HG03442 (cell line): ENCODE data around the gene CAMTA1.
"Not testable (repeated sequence)": the region's sequence is repeated elsewhere in the genome, so short reads cannot be mapped to it uniquely, and the experiment has no call there.

Experiments used
- ATAC-seq: cut with Tn5 transposase; IDR thresholded peaks from one replicate; pipeline ENCODE4 v1.9.1; 2021; ENCODE audit warnings: mild to moderate bottlenecking, moderate library complexity; ENCODE audit not compliant: unreplicated experiment

Gene CAMTA1

DNA sequence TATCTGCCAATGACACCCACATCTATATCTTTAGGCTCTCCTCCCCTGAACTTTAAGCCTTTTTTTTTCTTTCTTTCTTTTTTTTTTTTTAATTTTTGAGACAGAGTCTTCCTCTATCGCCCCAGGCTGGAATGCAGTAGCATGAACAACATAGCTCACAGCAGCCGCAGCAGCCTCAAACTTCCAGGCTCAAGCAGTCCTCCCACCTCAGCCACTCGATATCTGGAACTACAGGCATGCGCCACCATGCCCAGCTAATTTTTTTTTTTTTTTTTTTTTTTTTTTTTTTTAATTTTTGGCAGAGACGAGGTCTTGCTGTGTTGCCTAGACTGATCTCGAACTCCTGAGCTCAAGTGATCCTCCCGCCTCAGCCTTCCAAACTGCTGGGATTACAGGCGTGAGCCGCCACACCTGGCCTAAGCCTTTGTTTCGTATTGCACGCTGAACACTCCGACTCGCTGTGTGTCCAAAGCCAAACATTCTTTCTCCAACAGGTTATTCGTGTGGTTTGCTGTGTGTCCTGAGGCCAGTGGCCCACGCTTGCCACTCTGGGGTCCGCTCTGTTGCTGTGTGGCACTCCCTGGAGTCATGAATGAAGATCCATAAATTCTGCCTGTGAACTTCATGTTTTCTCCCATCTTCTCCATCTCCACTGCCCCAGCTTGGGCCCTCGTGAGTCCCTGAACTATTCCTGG, 119.4 kb downstream of the CAMTA1 start:
- ATAC-seq, result no peak

DNA sequence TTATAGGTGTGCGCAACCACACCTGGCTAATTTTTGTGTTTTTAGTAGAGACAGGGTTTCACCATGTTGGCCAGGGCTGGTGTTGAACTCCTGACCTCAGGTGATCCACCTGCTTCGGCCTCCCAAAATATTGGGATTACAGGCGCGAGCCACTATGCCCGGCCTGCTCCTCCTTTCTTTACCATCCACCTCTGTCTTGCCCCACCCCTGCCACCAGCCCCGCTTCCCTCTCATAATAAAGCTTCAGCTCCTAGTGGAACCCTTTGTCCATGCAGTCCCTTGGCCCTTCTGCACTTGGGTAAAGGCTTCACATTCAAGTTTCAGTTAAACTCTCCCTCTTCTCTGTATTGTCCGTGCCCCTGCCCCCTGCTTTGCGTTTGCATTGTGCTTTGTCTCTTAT, 120.1 kb downstream of the CAMTA1 start:
- ATAC-seq, result no peak

DNA sequence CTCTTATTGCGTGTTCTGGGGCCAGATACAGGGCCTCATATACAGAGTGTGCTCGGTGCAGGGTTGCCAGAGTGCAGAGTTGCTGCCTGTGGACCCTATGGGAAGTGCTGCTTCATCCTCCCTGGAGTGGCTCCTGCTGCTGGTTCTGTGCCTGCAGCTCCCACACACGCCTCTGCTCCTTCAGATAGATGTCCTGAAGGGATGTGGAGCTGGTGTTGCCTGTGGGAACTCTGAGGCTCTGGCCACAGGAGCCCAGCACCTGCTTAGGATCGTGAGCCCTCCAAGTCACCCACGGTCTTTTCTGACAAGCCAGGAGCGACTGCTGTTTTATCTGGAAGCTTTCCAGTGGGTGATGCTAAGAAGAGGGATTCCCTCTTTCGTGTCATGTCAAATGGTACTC, 120.5 kb downstream of the CAMTA1 start:
- ATAC-seq, result no peak

DNA sequence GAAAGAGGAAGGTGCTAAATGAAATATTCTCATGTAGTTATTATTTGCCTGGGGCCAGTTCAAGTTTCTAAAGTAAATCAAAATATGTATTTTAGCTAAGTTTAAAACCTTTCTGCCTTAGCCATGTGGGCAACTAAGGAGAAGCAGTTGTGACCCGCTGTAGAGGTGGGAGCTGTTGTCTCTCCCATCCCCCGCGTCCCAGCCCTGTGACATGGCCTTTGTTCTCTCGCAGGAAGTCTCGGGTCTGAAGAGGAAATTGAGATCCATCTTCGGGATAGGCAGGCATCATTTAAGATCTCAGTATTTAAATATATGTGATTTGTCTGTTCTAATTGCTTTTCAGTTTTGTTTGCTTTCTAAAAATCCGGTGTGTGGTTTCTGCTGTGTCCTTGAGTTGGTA, 121.5 kb downstream of the CAMTA1 start:
- ATAC-seq, result no peak

DNA sequence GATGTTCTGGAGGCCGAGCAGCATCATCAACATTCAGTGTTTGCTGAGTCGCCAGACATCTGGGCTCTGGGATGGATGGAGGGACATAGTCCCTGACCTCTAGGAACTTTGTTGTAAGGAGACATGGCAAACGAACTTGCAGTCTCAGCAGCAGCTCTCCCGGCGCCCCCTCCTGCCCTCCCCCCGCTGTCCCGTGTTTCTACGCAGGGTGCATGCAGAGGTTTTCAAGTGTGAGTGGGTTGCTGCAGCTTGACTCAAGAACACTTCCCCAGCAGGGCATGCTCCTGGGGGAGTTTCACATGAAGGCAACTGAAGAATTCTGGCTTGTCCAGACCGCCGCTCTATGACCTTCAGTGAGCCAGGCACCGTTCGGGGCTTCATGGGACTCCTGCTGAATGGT, 121.9 kb downstream of the CAMTA1 start:
- ATAC-seq, result no peak

DNA sequence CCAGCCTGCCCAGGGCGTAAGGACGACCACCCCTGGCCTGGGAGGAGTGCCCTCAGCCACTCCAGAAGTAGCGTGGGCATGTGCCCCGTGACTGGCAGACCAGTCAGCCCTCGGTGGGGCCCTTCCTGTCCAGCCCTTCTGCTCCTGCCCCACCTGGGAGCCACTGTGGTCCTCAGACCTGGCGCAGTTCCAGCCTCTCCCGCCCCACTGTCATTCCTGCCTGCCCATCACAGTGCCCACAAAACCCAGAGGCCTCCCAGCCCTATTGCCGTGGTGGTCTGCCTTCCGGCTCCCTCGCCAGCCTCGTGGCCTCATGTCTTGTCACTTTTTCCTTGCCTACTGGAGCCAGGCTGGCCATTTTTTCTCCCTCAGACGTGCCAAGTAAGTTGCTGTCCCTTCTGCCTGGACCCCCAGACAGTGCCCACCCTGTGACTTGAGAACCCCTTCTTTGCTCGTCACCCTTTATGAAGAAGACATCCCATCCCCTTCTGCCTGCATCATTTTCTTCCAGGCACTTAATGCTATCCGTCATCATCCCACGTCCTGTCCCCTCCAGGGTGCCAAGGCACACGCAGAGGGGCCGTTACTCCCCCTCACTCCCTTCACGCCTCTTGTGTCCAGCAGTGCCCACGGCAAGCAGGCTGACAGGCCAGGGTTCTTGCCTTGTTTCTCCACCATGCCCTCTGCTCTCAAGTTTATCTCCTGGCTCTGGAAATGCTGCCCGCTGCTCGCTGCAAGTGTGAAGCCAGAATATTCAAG, 122.6 kb downstream of the CAMTA1 start:
- ATAC-seq, result no peak

DNA sequence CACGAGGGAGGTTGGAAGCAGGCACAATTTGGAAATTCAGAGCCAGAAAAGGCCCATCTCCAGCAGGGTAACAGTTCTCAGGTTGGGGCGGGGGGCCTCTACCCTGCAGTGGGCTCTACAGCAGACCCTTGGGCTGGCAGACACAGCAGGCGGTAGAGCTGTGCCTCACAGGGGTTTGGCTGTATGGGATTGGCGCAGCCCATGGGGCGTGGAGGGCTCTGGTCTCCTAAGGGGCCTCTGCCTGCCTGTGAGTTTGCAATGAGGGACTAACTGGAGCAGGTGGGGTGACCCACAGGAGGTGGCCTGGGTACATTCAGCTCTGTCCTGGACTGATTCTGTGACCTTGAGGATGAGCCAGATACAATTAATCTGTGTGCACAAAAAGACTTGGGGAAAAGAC, 124.1 kb downstream of the CAMTA1 start:
- no peak for ATAC-seq

DNA sequence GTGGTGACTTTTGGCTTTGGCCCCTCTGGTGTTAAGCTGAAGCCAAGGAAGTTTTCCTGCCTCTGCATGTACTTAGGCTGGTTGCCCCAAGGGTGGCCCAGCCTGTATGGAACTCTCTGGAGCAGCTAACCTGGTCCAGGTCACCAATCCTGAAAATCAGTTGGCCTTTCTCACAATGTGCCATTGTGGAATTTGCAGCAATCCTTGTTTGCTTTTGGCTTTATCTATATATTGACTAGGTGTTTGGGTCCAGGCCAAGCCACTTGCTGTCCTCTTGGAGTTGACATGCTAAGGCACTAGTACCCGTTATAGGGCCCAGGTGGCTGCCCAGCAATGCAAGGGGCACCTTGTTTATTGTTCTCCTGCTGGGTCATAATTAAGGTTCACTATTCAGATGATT, 124.6 kb downstream of the CAMTA1 start:
- no peak for ATAC-seq

DNA sequence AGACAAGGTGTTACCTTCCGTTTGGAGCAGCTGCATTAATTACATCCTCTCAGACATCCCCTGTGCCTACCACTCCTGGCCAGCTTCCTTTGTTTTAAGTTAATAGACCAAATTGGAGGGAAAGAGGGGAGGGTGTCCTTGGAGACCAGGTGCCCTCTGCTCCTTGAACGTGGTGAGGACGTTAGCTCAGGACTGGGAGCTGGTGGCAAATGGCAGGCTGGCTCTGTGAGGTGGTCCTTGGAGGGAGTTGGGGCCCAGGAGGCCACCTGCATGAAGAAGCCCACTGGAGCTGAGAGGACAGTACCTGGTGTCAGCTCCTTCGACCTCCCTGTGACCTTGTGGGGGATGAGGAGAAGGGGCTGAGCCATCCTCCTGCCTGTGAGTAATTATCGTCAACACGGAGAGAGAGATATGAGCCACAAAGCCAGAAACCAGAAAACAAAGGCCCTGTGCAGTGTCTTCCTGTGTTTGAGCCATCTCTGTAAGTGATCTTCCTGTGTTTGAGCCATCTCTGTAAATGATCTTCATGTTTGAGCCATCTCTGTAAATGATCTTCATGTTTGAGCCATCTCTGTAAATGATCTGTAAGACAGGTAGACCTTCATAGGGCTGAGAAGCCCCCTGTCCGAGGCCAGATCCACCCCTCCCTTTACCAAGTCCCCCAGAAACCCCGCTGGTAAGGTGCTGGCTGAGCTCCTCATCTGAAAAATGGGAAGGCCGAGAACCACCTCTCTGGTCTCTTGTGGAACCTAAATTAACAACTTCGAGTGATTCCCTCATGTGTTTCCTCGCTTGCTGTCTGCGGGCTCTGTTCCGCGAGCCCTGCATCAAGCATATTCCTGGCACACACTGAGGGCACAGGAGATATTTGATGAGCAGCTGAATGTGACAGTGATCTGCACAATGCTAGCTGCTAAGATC, 126.0 kb downstream of the CAMTA1 start:
- ATAC-seq, result no peak

DNA sequence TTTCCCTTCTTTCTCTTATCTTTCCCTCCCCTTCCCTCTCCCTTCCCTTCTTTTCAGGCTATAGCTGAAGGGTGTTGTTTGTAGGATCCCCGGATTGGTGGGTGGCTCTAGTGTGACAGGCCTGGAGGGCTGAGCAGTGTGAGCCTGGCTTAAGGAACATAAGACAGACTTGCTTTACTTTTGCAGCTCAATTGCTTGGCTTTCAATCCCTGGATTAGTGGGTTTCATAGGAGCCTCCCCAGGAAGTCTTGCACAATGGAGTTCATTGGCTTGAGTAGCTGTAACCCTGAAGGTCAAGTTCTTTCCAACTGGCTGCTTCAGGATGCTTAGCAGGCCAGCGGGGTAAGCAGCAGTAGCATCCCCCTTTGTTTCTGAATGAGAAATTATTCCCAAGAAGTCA, 126.7 kb downstream of the CAMTA1 start:
- ATAC-seq, result no peak

DNA sequence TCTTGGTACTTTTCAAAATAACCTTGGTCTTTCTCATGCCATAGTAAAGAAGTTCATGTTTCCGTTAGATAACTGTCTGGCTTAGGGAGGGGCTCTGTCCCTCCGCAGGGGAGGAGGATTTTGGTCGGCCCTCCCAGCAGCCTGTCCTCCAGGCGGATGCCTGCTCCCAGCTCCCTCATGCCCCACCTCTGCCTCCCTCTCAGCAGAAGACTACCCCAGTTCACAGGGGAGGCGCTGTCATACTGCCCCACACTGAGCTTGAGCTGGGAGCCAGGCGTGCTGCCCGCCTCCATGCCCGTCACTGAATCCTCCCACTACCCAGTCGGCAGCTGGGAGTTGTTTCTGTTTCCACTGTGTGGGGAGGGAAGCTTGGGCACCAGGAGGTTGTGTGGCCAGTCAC, 127.3 kb downstream of the CAMTA1 start:
- no peak for ATAC-seq

DNA sequence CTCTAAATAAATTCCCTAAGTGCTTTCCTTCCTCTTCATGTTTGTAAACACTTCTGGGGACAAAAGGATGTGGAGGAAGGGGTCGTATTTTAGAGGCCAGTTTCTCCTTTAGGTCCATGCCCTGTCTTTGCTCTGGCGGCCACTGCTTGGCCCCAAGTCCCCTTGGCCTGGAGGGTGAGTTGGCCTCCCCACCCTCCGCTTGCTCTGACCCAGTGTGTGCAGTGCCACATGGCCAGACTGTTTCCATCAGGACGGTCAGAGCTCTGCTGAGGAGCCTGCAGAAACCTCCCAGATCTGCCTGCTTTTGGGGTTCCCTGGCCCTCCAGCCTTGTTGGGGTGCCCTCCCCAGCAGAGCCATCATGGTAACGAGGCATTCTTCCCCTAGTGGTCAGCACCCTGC, 127.8 kb downstream of the CAMTA1 start:
- ATAC-seq, result no peak

DNA sequence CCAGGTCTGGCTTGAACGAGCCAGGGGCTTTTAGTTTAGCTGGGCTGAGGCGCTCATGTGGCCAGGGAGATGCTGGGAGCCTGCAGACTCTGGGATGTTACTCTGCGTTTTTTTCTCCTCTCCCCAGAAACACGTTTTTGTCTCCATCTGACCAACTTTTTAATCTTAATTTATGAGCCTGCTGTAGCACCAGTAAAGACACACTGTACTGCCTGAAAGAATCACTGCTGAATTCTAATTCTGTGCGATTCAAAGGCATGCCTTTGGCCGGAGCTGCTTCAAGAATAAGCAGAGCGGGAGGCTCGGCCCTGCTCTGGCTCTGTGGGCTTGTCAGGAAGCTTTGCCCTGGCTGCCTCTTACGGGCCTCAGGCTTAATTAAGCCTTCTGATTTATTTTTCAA, 129.5 kb downstream of the CAMTA1 start:
- ATAC-seq, result no peak

DNA sequence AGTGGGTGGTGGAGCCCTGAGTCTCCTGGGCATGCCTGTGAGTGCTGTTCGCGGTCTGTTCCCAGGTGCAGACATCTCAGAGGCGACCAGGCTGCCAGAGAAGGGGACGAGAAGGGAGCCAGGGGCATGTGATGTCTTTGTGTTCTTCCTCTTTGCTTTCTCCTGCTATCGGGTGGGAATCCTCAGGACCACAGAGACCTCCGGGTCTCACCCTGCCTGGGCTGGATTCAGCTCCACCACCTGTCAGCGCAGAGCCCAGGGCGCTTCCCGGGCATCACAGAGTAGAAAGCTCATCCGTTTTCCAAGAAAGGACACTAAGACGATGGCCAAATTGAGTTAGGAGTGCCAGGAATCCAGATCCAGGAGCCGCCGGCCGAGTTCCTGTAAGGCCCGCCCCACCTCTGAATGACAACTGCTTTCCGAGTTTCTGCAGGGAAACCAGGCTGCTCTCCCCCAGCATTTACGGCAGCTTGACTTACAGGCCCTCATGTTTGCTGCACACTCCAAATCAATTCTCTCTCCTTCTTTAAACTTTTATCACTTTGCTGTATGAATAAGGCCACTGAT, 130.8 kb downstream of the CAMTA1 start:
- ATAC-seq, result no peak

DNA sequence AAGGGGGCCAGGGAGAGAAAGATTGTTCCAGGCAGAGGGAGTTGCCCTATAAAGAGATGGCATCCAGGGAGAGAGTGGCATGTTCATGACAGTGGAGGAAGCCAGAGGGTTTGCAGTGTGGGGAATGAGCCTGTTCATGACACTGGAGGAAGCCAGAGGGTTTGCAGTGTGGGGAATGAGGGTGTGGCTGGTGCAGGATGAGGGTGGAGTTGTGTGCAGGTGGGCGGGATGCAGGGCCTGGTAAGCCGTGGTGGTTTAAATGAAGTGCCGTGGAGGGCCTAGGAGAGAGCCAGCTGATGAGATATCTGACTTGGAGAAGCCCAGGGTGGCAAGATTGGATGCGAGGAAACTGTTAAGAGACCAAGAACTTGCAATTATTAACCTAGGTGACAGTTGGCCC, 131.8 kb downstream of the CAMTA1 start:
- no peak for ATAC-seq

DNA sequence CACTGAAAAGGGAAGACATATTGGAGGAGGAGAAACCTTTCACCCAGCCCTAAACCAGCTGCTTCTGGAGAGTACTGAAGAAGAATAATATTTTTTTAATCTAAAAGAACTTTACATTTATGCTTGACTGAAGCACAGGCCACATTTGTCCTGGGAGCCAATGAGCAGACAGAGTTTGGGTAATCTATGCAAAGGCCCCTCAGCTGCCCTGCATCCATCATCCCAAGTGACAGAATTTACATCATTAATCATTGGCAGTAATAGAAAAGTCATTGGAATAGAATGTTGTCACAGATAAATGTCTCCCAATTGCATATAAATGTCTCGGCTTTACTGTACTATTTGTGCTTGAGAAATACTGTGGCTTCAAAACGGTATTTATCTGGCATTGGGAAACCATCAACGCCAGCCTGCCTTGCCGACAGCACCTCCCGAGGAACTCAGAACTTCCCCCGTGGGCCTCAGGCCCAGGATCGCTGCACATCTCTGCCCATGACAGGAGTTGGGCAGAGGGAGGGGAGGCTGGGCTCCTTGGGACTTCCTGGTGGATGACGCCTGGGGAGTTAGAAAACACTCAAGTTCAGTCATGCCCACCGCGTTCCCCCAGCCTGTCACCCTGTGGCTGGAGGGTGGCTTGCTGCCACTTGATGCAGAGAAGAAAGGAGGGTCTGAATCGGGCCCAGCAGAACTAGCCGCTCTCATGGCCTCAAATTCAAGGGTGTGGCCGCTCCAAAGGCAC, 133.1 kb downstream of the CAMTA1 start:
- no peak for ATAC-seq

DNA sequence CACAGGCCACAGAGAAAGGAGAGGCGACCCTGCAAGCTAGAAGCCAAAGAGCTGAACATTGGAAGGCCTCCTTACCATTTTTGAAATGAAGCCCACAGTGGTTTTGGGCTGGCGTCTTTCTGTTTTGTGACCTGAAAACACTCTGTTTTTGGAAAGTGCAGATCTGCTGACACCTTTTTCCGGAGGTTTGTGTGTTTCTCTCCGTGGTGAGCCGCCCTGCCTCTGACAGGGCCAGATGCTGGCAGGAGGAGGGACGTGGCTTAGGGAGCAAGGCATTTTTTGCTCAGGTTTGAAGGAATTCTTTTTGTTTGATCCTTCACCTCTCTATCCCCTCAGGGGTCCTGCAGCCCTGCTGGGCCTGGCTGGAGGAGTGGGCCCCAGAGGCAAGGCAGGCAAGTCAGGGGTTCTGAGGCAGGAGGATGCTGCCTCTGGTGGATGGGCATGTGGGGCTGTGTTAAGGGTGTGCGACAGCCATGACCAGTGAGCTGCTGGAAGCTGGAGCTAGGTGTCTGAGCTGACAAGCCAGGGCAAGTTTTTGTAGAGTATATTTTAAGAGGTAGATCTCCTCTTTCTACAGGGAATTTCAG, 133.8 kb downstream of the CAMTA1 start:
- ATAC-seq, result no peak

DNA sequence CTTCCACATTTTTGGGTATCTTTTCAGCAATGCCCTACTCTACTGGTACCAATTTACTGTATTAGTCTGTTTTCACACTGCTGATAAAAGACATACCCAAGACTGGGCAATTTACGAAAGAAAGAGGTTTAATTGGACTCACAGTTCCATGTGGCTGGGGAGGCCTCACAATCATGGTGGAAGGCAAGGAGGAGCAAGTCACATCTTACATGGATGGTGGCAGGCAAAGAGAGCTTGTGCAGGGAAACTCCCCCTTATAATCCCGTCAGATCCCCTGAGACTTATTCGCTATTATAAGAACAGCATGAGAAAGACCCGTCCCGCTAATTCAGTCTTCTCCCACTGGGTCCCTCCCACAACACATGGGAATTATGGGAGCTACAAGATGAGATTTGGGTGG, 136.3 kb downstream of the CAMTA1 start:
- not testable (repeated sequence) for ATAC-seq

DNA sequence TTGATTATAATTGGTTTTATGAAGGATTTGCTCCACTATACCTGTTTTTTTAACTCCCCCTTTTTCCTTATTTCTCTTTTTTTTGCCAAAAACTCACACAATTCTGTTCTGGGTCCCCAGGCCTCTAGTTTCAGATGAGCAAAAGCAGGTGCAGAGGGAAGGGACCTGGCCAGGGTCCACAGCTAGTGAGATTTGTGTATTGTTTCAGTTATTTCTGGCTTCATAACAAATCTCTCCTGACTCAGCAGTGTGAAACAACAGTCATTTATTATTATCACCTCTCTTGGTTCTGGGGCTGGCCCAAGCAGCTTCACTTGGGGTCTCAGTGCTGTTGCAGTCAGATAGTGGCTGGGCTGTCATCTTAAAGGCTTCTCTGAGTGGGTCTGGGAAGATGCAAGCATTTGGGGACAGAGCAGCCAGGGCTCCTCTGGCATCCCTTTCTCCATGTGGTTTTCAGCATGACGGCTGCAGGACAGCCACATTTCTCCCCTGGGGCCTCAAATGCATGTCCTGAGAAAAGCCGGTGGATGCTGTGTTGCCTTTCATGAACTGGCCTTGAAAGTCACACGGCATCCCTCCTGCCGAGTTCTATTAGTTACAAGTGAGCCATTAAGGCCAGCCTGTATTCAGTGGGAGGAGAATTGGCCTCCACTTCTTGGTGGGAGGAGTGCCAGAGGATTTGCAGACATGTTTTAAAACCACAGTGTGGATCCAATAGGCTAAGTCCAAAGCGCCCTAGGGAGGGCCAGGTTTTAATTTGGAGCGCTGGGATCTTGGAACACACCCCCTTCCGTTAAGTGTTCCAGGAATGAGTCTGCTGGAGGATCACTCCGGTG, 137.1 kb downstream of the CAMTA1 start:
- ATAC-seq, result no peak
